Memory B cell (primary cell): ENCODE data around the gene C4BPB.
"Not testable (repeated sequence)": the region's sequence is repeated elsewhere in the genome, so short reads cannot be mapped to it uniquely, and the experiment has no call there.

Source experiments
- ATAC-seq: fragments of 150-1000 bp; cut with Tn5 transposase; 2 replicates; pipeline ENCODE4 v1.10.0; 2021; ENCODE audit warnings: low read depth, mild to moderate bottlenecking, moderate library complexity
- DNase-seq, 2 donors: peaks; one replicate each; pipeline ENCODE4 v3.0.0; 2022; ENCODE audit warnings: low spot score in 2 of 2
- H3K27ac Mint-ChIP-seq: one replicate; pipeline ENCODE4 v1.8.0; 2022; ENCODE audit warnings: mild to moderate bottlenecking, moderate library complexity, mixed read lengths
- H3K27me3 Mint-ChIP-seq: one replicate; pipeline ENCODE4 v1.8.0; 2022; ENCODE audit warnings: mixed read lengths
- H3K36me3 Mint-ChIP-seq: one replicate; pipeline ENCODE4 v1.8.0; 2022; ENCODE audit warnings: mild to moderate bottlenecking, mixed read lengths
- H3K4me1 Mint-ChIP-seq: one replicate; pipeline ENCODE4 v1.8.0; 2022; ENCODE audit warnings: mixed read lengths
- H3K4me3 Mint-ChIP-seq: one replicate; pipeline ENCODE4 v1.8.0; 2022; ENCODE audit warnings: mild to moderate bottlenecking, moderate library complexity, mixed read lengths
- H3K9me3 Mint-ChIP-seq: one replicate; pipeline ENCODE4 v1.8.0; 2022; ENCODE audit warnings: mixed read lengths

C4BPB gene

GRCh38 chr1:207088701-207089626 lies at the start of gene C4BPB:
TSS of gene C4BPB (plus strand) at chr1:207088860. CDS start at chr1:207089532, 672 bp downstream.
- H3K36me3 Mint-ChIP-seq, result no peaks in the 10 kb centered on the region
- H3K4me1 Mint-ChIP-seq, result peaks cover 9% of the 10 kb centered on the region
- H3K27ac Mint-ChIP-seq, result peak within 1 kb of the TSS; percentile 59
- H3K9me3 Mint-ChIP-seq, result no peaks in the 10 kb centered on the region
- ATAC-seq, result peak; percentile 69
- peak within 1 kb of the TSS; percentile 53 for H3K4me3 Mint-ChIP-seq
- DNase-seq, result no peak
- no peaks in the 10 kb centered on the region for H3K27me3 Mint-ChIP-seq

DNA sequence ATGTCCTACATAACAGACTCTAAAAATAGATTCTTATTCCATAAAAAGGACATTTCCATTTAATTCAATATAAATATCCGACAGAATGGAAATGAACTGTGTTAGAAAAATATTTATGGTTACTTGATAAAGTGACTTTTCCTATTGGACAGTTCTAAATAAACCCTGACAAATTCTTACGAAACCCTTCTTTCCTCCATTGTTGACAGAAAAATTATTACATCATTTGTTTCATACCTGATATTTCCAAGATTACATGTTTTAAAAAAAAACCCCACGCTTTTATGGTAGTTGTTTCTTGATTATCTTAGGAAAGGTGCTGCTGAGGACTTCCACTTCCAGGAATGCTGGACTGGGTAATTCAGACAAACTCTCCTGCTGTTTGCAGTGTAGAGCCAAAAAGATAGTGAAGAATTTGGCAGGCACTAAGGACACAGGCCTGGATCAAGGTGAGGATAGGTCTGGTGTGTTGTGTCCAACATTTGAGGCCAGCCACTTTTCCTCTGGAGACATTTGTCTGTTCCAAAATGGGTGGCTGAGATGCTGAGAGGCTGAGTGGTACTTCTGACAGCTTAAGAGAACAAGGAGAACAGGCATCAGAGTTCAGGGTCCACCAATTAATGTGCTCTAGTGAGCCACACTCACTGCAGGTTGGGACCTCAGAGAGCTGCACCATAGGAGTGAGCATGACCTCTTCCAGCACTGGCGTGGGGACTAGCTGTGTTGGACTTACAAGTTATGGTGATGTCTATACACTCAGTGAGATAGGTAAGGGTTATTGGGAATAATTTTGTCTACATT lies 49.1 kb upstream of the C4BPB start:
- no peak overlapping the region for H3K4me3 Mint-ChIP-seq
- H3K4me1 Mint-ChIP-seq, result no peaks in the 10 kb centered on the region
- peaks cover 6% of the 10 kb centered on the region for H3K27me3 Mint-ChIP-seq
- DNase-seq, result no peak
- no peak for ATAC-seq
- H3K27ac Mint-ChIP-seq, result no peak overlapping the region
- H3K36me3 Mint-ChIP-seq, result peaks cover 1% of the 10 kb centered on the region
- H3K9me3 Mint-ChIP-seq, result no peaks in the 10 kb centered on the region

- H3K4me1 Mint-ChIP-seq, result no peaks in the 10 kb centered on the region
- no peak for DNase-seq
- ATAC-seq, result no peak
- H3K27me3 Mint-ChIP-seq, result peaks cover 4% of the 10 kb centered on the region
- H3K9me3 Mint-ChIP-seq, result no peaks in the 10 kb centered on the region
- H3K27ac Mint-ChIP-seq, result no peak overlapping the region
- no peak overlapping the region for H3K4me3 Mint-ChIP-seq
- H3K36me3 Mint-ChIP-seq, result peaks cover 3% of the 10 kb centered on the region
These were observed 48.5 kb upstream of the C4BPB start for GRCh38 chr1:207040181-207040533.

DNA sequence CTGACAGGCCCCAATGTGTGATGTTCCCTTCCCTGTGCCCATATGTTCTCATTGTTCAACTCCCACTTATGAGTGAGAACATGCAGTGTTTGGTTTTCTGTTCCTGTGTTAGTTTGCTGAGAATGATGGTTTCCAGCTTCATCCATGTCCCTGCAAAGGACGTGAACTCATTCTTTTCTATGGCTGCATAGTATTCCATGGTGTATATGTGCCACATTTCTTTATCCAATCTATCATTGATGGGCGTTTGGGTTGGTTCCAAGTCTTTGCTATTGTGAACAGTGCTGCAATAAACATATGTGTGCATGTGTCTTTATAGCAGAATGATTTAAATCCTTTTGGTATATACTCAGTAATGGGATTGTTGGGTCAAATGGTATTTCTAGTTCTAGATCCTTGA lies 47.3 kb upstream of the C4BPB start:
- not testable (repeated sequence) for H3K4me3 Mint-ChIP-seq, H3K27me3 Mint-ChIP-seq

DNA sequence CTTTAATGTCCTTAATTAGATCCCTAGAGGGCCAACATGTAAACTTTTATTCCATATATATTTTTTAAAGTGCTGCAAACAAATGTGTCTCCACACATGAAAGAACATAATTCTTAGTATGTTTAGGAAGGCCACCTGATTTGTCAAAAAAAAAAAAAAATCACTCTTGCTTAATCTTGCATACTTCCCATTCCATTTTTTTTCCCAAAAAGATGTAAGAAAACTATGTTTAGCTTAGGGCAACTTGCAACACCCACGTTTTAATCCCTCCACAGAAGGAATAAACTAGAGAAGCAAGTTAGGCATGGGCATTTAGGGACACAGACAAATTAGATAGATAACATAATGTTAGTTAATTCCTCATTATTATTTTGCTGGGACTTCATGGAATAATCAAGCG lies 43.2 kb upstream of the C4BPB start:
- peaks cover 2% of the 10 kb centered on the region for H3K4me1 Mint-ChIP-seq
- H3K4me3 Mint-ChIP-seq, result no peak overlapping the region

More for the DNA sequence above, 47.3 kb upstream of the C4BPB start:
- not testable (repeated sequence) for H3K9me3 Mint-ChIP-seq, H3K36me3 Mint-ChIP-seq, H3K4me1 Mint-ChIP-seq, ATAC-seq, H3K27ac Mint-ChIP-seq, DNase-seq

DNA sequence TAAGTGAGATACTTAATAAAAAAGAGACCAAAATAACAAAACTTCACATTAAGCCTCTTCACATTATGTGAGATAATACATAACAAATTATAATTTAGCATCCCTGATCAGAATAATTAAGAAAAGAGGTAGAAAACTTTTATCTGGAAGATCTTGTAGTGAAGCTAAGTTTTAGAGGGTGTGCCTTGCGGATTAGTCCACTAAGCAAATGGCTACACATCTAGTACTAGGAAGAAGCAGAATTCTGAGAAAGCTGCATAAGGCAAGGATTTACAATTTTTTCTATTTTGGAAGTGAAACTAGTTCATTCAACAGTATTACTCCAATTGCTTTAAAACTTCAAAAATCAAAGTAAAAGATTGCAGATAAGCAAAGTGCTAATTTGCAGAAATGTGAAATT lies 41.2 kb upstream of the C4BPB start:
- Mint-ChIP-seq H3K9me3 (no peaks in the 10 kb centered on the region), H3K4me1 (peaks cover 11% of the 10 kb centered on the region), H3K4me3 (no peak overlapping the region), H3K27ac (no peak overlapping the region), H3K27me3 (no peaks in the 10 kb centered on the region), H3K36me3 (peaks cover 4% of the 10 kb centered on the region)
- no peak for ATAC-seq
- no peak for DNase-seq

More for the DNA sequence above, 43.2 kb upstream of the C4BPB start:
- Mint-ChIP-seq H3K36me3 (peaks cover 6% of the 10 kb centered on the region), H3K9me3 (no peaks in the 10 kb centered on the region), H3K27ac (no peak overlapping the region), H3K27me3 (no peaks in the 10 kb centered on the region)
- ATAC-seq (no peak), DNase-seq (no peak)

- DNase-seq (no peak), ATAC-seq (no peak)
- H3K27ac Mint-ChIP-seq, result no peak overlapping the region
- H3K9me3 Mint-ChIP-seq, result no peaks in the 10 kb centered on the region
- peaks cover 11% of the 10 kb centered on the region for H3K4me1 Mint-ChIP-seq
- H3K36me3 Mint-ChIP-seq, result peaks cover 4% of the 10 kb centered on the region
- H3K27me3 Mint-ChIP-seq, result no peaks in the 10 kb centered on the region
- no peak overlapping the region for H3K4me3 Mint-ChIP-seq
These were observed 40.6 kb upstream of the C4BPB start for GRCh38 chr1:207048041-207048440.

DNA sequence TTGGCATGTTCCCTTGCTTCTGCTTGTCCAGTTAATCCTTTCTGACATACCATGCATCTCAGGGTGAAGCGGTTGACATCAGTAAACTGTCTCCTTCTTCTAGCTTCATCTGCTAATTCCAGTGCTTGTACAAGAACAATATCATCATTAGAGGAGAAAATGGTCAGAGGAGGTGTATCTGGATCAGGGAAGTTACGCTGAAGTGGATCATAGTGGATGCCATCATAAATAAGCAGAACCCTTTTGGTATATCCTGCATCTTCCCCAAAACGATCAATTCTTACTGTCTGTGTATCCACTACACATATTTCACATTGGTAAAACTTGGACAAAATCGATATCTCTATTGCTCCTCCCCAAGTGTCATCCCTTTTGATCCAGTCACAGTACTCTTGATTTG lies 39.6 kb upstream of the C4BPB start:
- Mint-ChIP-seq H3K4me1 (peaks cover 12% of the 10 kb centered on the region), H3K9me3 (no peaks in the 10 kb centered on the region), H3K36me3 (peaks cover 4% of the 10 kb centered on the region), H3K27ac (no peak overlapping the region), H3K27me3 (no peaks in the 10 kb centered on the region), H3K4me3 (no peak overlapping the region)
- ATAC-seq (no peak), DNase-seq (no peak)

- Mint-ChIP-seq H3K27ac (no peak overlapping the region), H3K36me3 (peaks cover 4% of the 10 kb centered on the region), H3K9me3 (no peaks in the 10 kb centered on the region), H3K4me1 (peaks cover 16% of the 10 kb centered on the region), H3K27me3 (no peaks in the 10 kb centered on the region), H3K4me3 (no peak overlapping the region)
- no peak for ATAC-seq
- DNase-seq, result no peak
These were observed 39.1 kb upstream of the C4BPB start for GRCh38 chr1:207049514-207049913.

GRCh38 chr1:207049974-207050391 lies 38.7 kb upstream of the C4BPB start:
- Mint-ChIP-seq H3K4me3 (peak overlapping the region; percentile 97), H3K9me3 (no peaks in the 10 kb centered on the region), H3K4me1 (peaks cover 21% of the 10 kb centered on the region), H3K27ac (peak overlapping the region; percentile 95), H3K27me3 (no peaks in the 10 kb centered on the region), H3K36me3 (peaks cover 3% of the 10 kb centered on the region)
- ATAC-seq (peak; percentile 16), DNase-seq (no peak)

GRCh38 chr1:207050480-207051190 lies 38.0 kb upstream of the C4BPB start:
- Mint-ChIP-seq H3K4me1 (peaks cover 23% of the 10 kb centered on the region), H3K9me3 (no peaks in the 10 kb centered on the region), H3K27me3 (no peaks in the 10 kb centered on the region), H3K4me3 (peak overlapping the region; percentile 97), H3K27ac (peak overlapping the region; percentile 95), H3K36me3 (peaks cover 3% of the 10 kb centered on the region)
- peak; percentile 81 to 91 for DNase-seq
- peak; percentile 40 for ATAC-seq

GRCh38 chr1:207051191-207051943 lies 37.3 kb upstream of the C4BPB start, which contains the start of gene YOD1:
TSS of gene YOD1 (minus strand) at chr1:207051208. CDS start at chr1:207051030, 178 bp downstream.
- Mint-ChIP-seq H3K4me3 (peak within 1 kb of the TSS; percentile 97), H3K9me3 (no peaks in the 10 kb centered on the region), H3K27me3 (no peaks in the 10 kb centered on the region), H3K4me1 (peaks cover 21% of the 10 kb centered on the region), H3K36me3 (no peaks in the 10 kb centered on the region), H3K27ac (peak within 1 kb of the TSS; percentile 95)
- ATAC-seq (no peak), DNase-seq (no peak)
